ENCODE measurements around the gene NUTM2G. TPM values are rescaled to one million over a fixed set of nuclear protein-coding genes. Genes with fewer than 3 reads are reported as not detected.
"Not testable (repeated sequence)": the region's sequence is repeated elsewhere in the genome, so short reads cannot be mapped to it uniquely, and the experiment has no call there.

NUTM2G gene
- 0.07 TPM in 2 replicates for total RNA-seq (2014; rRNA removed; shearing (Covaris generic))

GRCh38 chr9:96928543-96928942, at the start of gene NUTM2G:
TSS of gene NUTM2G (plus strand) at chr9:96928843. CDS start at chr9:96929025, 182 bp downstream.
- not testable (repeated sequence) for H3K27me3 ChIP-seq (ENCODE audit: control insufficient read depth, insufficient read depth, low read length); H3K36me3 ChIP-seq (replicated peaks; ENCODE audit: control insufficient read depth, insufficient read depth, low read length); DNase-seq; H3K4me3 ChIP-seq (ENCODE audit: insufficient read depth, low read depth, low read length)

- DNase-seq, result no peak
- H3K27me3 ChIP-seq (ENCODE audit: control insufficient read depth, insufficient read depth, low read length), result no peaks in the 10 kb centered on the region
- no peak overlapping the region for H3K4me3 ChIP-seq (ENCODE audit: insufficient read depth, low read depth, low read length)
- no peaks in the 10 kb centered on the region for H3K36me3 ChIP-seq (replicated peaks; ENCODE audit: control insufficient read depth, insufficient read depth, low read length)
Observed at GRCh38 chr9:96883922-96884321, 44.7 kb upstream of the NUTM2G start.

GRCh38 chr9:96884443-96884842, 44.2 kb upstream of the NUTM2G start:
- Histone ChIP-seq H3K4me3 (ENCODE audit: insufficient read depth, low read depth, low read length) (no peak overlapping the region), H3K27me3 (ENCODE audit: control insufficient read depth, insufficient read depth, low read length) (no peaks in the 10 kb centered on the region), H3K36me3 (replicated peaks; ENCODE audit: control insufficient read depth, insufficient read depth, low read length) (no peaks in the 10 kb centered on the region)
- no peak for DNase-seq

- Histone ChIP-seq H3K27me3 (ENCODE audit: control insufficient read depth, insufficient read depth, low read length) (no peaks in the 10 kb centered on the region), H3K36me3 (replicated peaks; ENCODE audit: control insufficient read depth, insufficient read depth, low read length) (no peaks in the 10 kb centered on the region), H3K4me3 (ENCODE audit: insufficient read depth, low read depth, low read length) (no peak overlapping the region)
- no peak for DNase-seq
Observed at GRCh38 chr9:96885424-96885823, 43.2 kb upstream of the NUTM2G start.

- Histone ChIP-seq H3K36me3 (replicated peaks; ENCODE audit: control insufficient read depth, insufficient read depth, low read length) (no peaks in the 10 kb centered on the region; the same call in 1 of the 2 replicates), H3K27me3 (ENCODE audit: control insufficient read depth, insufficient read depth, low read length) (no peaks in the 10 kb centered on the region), H3K4me3 (ENCODE audit: insufficient read depth, low read depth, low read length) (no peak overlapping the region)
- no peak for DNase-seq
Observed at GRCh38 chr9:96888591-96888990, 40.1 kb upstream of the NUTM2G start.

GRCh38 chr9:96892131-96892530, 36.5 kb upstream of the NUTM2G start:
- Histone ChIP-seq H3K27me3 (ENCODE audit: control insufficient read depth, insufficient read depth, low read length) (no peaks in the 10 kb centered on the region), H3K4me3 (ENCODE audit: insufficient read depth, low read depth, low read length) (no peak overlapping the region), H3K36me3 (replicated peaks; ENCODE audit: control insufficient read depth, insufficient read depth, low read length) (peaks cover 1% of the 10 kb centered on the region; the same call in 1 of the 2 replicates)
- no peak for DNase-seq

GRCh38 chr9:96900010-96900409, 28.6 kb upstream of the NUTM2G start:
- not testable (repeated sequence) for H3K27me3 ChIP-seq (ENCODE audit: control insufficient read depth, insufficient read depth, low read length); DNase-seq; H3K36me3 ChIP-seq (replicated peaks; ENCODE audit: control insufficient read depth, insufficient read depth, low read length); H3K4me3 ChIP-seq (ENCODE audit: insufficient read depth, low read depth, low read length)

GRCh38 chr9:96904947-96905722, 23.5 kb upstream of the NUTM2G start:
- not testable (repeated sequence) for DNase-seq; H3K36me3 ChIP-seq (replicated peaks; ENCODE audit: control insufficient read depth, insufficient read depth, low read length); H3K27me3 ChIP-seq (ENCODE audit: control insufficient read depth, insufficient read depth, low read length); H3K4me3 ChIP-seq (ENCODE audit: insufficient read depth, low read depth, low read length)

GRCh38 chr9:96908479-96908878, 20.2 kb upstream of the NUTM2G start:
- not testable (repeated sequence) for DNase-seq; H3K27me3 ChIP-seq (ENCODE audit: control insufficient read depth, insufficient read depth, low read length); H3K4me3 ChIP-seq (ENCODE audit: insufficient read depth, low read depth, low read length); H3K36me3 ChIP-seq (replicated peaks; ENCODE audit: control insufficient read depth, insufficient read depth, low read length)

GRCh38 chr9:96915539-96915938, 13.1 kb upstream of the NUTM2G start:
- not testable (repeated sequence) for H3K27me3 ChIP-seq (ENCODE audit: control insufficient read depth, insufficient read depth, low read length); H3K36me3 ChIP-seq (replicated peaks; ENCODE audit: control insufficient read depth, insufficient read depth, low read length); DNase-seq; H3K4me3 ChIP-seq (ENCODE audit: insufficient read depth, low read depth, low read length)

GRCh38 chr9:96916531-96916930, 12.1 kb upstream of the NUTM2G start:
- DNase-seq; H3K36me3 ChIP-seq (replicated peaks; ENCODE audit: control insufficient read depth, insufficient read depth, low read length); H3K27me3 ChIP-seq (ENCODE audit: control insufficient read depth, insufficient read depth, low read length); H3K4me3 ChIP-seq (ENCODE audit: insufficient read depth, low read depth, low read length): not testable (repeated sequence)

GRCh38 chr9:96918550-96918949, 10.1 kb upstream of the NUTM2G start:
- H3K4me3 ChIP-seq (ENCODE audit: insufficient read depth, low read depth, low read length); H3K27me3 ChIP-seq (ENCODE audit: control insufficient read depth, insufficient read depth, low read length); DNase-seq; H3K36me3 ChIP-seq (replicated peaks; ENCODE audit: control insufficient read depth, insufficient read depth, low read length): not testable (repeated sequence)

- DNase-seq; H3K27me3 ChIP-seq (ENCODE audit: control insufficient read depth, insufficient read depth, low read length); H3K4me3 ChIP-seq (ENCODE audit: insufficient read depth, low read depth, low read length); H3K36me3 ChIP-seq (replicated peaks; ENCODE audit: control insufficient read depth, insufficient read depth, low read length): not testable (repeated sequence)
Observed at GRCh38 chr9:96920803-96921202, 7.8 kb upstream of the NUTM2G start.

- H3K36me3 ChIP-seq (replicated peaks; ENCODE audit: control insufficient read depth, insufficient read depth, low read length); H3K4me3 ChIP-seq (ENCODE audit: insufficient read depth, low read depth, low read length); H3K27me3 ChIP-seq (ENCODE audit: control insufficient read depth, insufficient read depth, low read length): not testable (repeated sequence)
- peak; percentile 16 for DNase-seq
Observed at GRCh38 chr9:96925587-96925986, 3.1 kb upstream of the NUTM2G start.

GRCh38 chr9:96931665-96932064, 3.0 kb downstream of the NUTM2G start:
- not testable (repeated sequence) for DNase-seq; H3K36me3 ChIP-seq (replicated peaks; ENCODE audit: control insufficient read depth, insufficient read depth, low read length); H3K27me3 ChIP-seq (ENCODE audit: control insufficient read depth, insufficient read depth, low read length); H3K4me3 ChIP-seq (ENCODE audit: insufficient read depth, low read depth, low read length)

All from H7 (cell line).